GM19324 (cell line): ENCODE measurements around the gene ADORA1.

Experiments used
- ATAC-seq: cut with Tn5 transposase; IDR thresholded peaks from one replicate; pipeline ENCODE4 v1.9.1; 2021; ENCODE audit warnings: mild to moderate bottlenecking, moderate library complexity; ENCODE audit not compliant: unreplicated experiment, low FRiP score

Gene ADORA1

GRCh38 chr1:203120325-203121153, 7.0 kb upstream of the ADORA1 start:
- ATAC-seq, result no peak

- ATAC-seq, result no peak
Observed at GRCh38 chr1:203121186-203122015, 6.1 kb upstream of the ADORA1 start.

GRCh38 chr1:203122159-203122558, 5.4 kb upstream of the ADORA1 start:
- ATAC-seq, result no peak

- no peak for ATAC-seq
Observed at GRCh38 chr1:203124011-203124410, 3.5 kb upstream of the ADORA1 start.

- ATAC-seq, result no peak
Observed at GRCh38 chr1:203124546-203125317, 2.8 kb upstream of the ADORA1 start.

- no peak for ATAC-seq
Observed at GRCh38 chr1:203126151-203126865, 1.2 kb upstream of the ADORA1 start.

GRCh38 chr1:203126866-203127665, 460 bp upstream of the ADORA1 start:
- no peak for ATAC-seq

- no peak for ATAC-seq
Observed at GRCh38 chr1:203128431-203128715, 847 bp downstream of the ADORA1 start.

GRCh38 chr1:203128716-203129500, 1.4 kb downstream of the ADORA1 start:
- ATAC-seq, result no peak

- ATAC-seq, result no peak
Observed at GRCh38 chr1:203129501-203130231, 2.1 kb downstream of the ADORA1 start.

GRCh38 chr1:203130358-203130985, 2.9 kb downstream of the ADORA1 start:
- ATAC-seq, result no peak

- ATAC-seq, result no peak
Observed at GRCh38 chr1:203131548-203132200, 4.1 kb downstream of the ADORA1 start.

GRCh38 chr1:203133970-203134725, 6.6 kb downstream of the ADORA1 start:
- no peak for ATAC-seq

GRCh38 chr1:203135636-203136305, 8.2 kb downstream of the ADORA1 start:
- ATAC-seq, result no peak

GRCh38 chr1:203136409-203137042, 9.0 kb downstream of the ADORA1 start:
- no peak for ATAC-seq

GRCh38 chr1:203137324-203137723, 9.8 kb downstream of the ADORA1 start:
- ATAC-seq, result no peak
